ENCODE measurements around the gene CHST8.

- TF ChIP-seq CTCF (IDR thresholded peaks at IDR 0.05), result no peak
- no peak for TF ChIP-seq EP300 (IDR thresholded peaks at IDR 0.05)
- TF ChIP-seq POLR2A (IDR thresholded peaks at IDR 0.05), result no peak
- no peak for TF ChIP-seq POLR2AphosphoS5 (IDR thresholded peaks at IDR 0.05)
Observed at GRCh38 chr19:33662391-33663092, 40.8 kb downstream of the CHST8 start.
